Fibroblast of pulmonary artery (primary cell): ENCODE results near the gene FBXW8.

Source experiments
- DNase-seq: peaks from one replicate; pipeline ENCODE4 v3.0.0-alpha.2; 2010; ENCODE audit warnings: low read depth
- H3K4me3 ChIP-seq: replicated peaks from 2 replicates; pipeline ENCODE4 v1.5.1; 2011; ENCODE audit warnings: low read depth, mild to moderate bottlenecking, control low read depth, low read length, moderate library complexity
- CTCF ChIP-seq: IDR thresholded peaks from 2 replicates; pipeline ENCODE4 v1.5.1; 2011; ENCODE audit warnings: mild to moderate bottlenecking, control low read depth, low read length, inconsistent platforms; ENCODE audit errors: missing control alignments

Gene FBXW8

DNA sequence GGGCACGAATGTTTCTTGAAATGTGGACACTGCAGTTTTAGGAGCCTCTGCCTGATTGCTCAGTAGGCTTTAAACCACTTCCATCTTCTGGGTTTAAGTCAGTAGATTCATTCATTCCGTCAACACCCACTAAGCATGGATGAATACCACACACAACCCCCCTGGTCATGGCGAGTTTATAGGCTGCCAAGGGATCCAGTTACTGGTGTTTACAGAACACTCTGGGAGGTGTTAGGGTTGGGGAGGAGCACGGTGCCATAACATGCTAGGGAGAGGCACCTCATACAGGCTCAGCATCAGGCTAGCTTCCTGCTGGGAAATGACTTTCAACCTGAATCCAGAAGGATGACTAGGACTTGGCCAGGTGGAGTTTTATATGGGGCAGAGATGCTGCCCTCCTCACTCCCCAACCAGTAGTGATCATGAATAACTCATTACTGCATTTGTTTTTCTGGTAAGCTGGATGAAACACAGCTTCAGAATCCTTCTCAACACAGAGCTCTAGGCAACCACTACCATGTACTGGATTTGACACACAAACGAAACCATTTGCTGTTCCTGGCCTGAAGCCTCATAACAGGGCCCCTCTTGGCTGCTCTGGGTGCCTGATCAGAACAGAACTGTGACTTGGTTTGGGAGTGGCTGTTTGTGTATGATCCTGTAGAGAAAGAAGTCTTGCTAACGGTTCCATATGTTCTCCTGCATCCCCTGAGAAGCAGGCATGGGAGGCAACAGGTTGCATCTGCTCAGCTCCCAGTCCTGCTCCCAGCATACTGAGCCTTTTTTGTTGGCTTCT is 47.9 kb downstream of the FBXW8 start:
- no peak overlapping the region for H3K4me3 ChIP-seq
- DNase-seq = no peak
- no peak for TF ChIP-seq CTCF

DNA sequence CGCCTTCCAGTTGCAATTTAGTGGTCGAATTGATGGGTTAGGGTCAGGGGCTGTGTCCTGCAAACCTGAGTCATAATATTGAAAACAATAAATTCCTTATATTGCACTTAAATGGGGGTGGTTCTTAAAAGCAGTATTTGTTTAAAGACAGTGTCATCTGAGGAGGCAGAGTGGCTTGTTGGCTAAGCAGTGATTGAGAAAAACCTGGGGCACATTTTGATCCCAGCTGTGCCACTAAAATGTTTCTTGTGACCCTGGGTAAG is 48.4 kb downstream of the FBXW8 start:
- H3K4me3 ChIP-seq = no peak overlapping the region
- no peak for DNase-seq
- TF ChIP-seq CTCF = no peak

- H3K4me3 ChIP-seq = no peak overlapping the region
- no peak for DNase-seq
- no peak for TF ChIP-seq CTCF
Observed at GRCh38 chr12:116959845-116960514, 49.2 kb downstream of the FBXW8 start.

DNA sequence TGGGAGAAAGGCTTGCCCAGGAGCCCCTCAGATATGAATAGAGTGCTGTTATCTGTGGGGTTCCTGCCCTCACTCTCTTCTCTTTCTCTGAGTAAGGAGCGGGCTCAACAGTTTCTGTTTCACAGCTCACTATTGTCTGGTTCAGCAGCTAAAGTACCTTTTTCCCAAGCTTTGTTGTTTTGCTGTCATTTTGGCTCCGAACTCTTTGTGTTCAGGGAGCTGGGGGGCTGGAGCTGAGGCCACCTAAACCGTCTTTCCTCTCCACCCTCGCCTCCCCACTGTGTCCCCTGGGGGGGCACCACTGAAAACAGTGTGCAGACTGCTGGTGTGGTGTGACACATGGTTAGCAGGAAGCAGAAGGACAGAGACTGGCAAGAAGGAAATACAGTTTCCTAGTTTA is 51.4 kb downstream of the FBXW8 start:
- DNase-seq = no peak
- no peak for TF ChIP-seq CTCF
- no peak overlapping the region for H3K4me3 ChIP-seq

DNA sequence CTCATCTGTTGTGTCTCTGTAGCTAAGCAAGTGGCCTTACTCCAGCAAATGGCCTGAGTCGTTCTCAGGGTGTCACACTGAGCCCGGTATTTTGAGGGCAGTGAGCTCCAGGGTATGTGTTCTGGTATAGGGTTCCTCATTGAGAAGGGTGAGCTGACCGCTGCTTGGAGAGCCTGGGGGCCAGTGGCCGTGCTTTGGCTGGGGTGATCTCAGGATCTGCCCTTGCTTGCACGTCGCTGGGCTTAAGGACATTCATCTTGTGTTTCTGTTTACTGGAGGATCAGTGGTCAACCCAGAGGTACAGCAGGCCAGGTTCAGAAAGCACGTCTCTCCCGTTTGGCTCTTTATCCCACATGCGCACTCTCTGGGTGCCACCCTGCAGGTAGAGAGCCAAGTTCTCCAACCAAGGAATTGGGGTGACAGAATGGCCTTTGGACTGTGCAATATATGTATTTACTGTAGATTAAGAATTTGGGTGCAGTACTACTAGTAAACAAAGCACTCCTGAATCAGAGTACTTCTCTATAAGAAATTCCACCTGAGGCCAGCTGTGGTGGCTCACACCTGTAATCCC is 52.1 kb downstream of the FBXW8 start:
- no peak overlapping the region for H3K4me3 ChIP-seq
- no peak for TF ChIP-seq CTCF
- no peak for DNase-seq

- no peak for DNase-seq
- H3K4me3 ChIP-seq = no peak overlapping the region
- no peak for TF ChIP-seq CTCF
Observed at GRCh38 chr12:116964054-116965050, 53.6 kb downstream of the FBXW8 start.
